ENCODE results near the gene CDK5RAP3.

CDK5RAP3 gene

DNA sequence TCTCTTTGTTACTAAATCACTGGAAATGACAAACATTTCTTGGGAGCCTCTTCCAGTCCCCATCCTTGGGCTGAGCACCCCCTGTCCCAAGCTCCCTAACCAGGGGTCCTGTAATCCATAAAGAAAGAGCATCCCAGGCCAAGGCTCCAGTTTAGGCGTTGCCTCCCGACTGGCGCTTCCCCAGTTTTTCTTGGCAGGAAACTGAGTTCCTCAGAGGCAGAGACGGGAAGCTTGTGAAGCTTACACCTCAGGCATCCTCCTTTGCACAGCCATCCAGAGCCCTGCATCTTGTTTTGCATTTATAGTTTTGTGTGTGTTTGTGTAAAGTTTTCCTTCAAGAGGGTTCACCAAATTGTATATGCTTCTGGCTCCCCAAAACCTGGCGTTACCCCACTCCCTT is 59.6 kb downstream of the CDK5RAP3 start:
- H3K4me3 ChIP-seq (ENCODE audit: low read depth, low read length): no peak overlapping the region
- TF ChIP-seq, protein P1, sequence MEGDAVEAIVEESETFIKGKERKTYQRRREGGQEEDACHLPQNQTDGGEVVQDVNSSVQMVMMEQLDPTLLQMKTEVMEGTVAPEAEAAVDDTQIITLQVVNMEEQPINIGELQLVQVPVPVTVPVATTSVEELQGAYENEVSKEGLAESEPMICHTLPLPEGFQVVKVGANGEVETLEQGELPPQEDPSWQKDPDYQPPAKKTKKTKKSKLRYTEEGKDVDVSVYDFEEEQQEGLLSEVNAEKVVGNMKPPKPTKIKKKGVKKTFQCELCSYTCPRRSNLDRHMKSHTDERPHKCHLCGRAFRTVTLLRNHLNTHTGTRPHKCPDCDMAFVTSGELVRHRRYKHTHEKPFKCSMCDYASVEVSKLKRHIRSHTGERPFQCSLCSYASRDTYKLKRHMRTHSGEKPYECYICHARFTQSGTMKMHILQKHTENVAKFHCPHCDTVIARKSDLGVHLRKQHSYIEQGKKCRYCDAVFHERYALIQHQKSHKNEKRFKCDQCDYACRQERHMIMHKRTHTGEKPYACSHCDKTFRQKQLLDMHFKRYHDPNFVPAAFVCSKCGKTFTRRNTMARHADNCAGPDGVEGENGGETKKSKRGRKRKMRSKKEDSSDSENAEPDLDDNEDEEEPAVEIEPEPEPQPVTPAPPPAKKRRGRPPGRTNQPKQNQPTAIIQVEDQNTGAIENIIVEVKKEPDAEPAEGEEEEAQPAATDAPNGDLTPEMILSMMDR (IDR thresholded peaks at IDR 0.05; ENCODE audit: borderline replicate concordance, insufficient read depth, low read depth, low read length): no peak
